ENCODE measurements around the gene SYT9.

The SYT9 gene

DNA sequence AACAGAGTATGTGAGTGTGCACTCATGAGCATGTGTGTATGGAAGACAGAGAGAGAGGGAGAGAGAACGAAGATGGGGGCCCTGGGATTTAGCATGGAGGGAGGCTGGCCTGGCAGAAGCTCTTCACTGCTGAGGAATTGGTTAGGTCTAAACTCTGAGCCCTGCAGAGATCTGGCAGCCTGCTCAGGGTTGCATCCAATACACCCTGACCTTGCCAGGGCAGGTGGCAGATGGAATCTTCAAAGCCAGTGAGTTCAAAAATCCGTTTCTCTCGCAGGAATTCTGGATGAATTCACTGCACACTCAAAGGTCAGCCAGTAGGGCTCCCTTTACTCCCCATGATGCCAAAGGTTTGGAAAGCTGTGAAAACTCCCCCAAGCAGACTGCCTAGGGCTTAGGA is 172.2 kb downstream of the SYT9 start:
- H3K4me3 ChIP-seq (ENCODE audit: control insufficient read depth, low read depth, low read length): no peak overlapping the region
- TF ChIP-seq, protein P1, sequence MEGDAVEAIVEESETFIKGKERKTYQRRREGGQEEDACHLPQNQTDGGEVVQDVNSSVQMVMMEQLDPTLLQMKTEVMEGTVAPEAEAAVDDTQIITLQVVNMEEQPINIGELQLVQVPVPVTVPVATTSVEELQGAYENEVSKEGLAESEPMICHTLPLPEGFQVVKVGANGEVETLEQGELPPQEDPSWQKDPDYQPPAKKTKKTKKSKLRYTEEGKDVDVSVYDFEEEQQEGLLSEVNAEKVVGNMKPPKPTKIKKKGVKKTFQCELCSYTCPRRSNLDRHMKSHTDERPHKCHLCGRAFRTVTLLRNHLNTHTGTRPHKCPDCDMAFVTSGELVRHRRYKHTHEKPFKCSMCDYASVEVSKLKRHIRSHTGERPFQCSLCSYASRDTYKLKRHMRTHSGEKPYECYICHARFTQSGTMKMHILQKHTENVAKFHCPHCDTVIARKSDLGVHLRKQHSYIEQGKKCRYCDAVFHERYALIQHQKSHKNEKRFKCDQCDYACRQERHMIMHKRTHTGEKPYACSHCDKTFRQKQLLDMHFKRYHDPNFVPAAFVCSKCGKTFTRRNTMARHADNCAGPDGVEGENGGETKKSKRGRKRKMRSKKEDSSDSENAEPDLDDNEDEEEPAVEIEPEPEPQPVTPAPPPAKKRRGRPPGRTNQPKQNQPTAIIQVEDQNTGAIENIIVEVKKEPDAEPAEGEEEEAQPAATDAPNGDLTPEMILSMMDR (conservative IDR thresholded peaks at IDR 0.05; ENCODE audit: control insufficient read depth, insufficient read depth, low read depth, low read length): no peak
- no peak for DNase-seq (ENCODE audit: low read depth)

DNA sequence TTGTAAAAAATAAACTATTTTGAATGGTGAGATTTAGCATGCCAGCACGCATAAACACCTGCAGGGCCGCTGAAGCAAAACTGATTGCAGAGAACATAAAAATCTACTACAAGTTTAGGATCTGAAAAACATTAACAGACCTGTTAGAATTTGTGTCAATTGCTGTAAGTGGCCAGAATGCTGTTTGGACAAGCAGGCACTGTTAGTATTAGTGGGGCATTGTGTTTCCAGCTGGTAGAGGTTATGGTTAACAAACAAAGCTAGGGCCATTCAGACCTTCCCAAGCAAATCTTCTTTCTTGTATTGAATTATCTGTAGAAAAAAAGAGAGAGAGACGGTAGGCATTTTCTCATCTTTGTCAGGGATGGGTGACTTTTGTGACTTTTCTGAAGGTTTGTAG is 176.0 kb downstream of the SYT9 start:
- TF ChIP-seq, protein P1 (conservative IDR thresholded peaks at IDR 0.05; ENCODE audit: control insufficient read depth, insufficient read depth, low read depth, low read length): no peak
- H3K4me3 ChIP-seq (ENCODE audit: control insufficient read depth, low read depth, low read length): no peak overlapping the region
- DNase-seq (ENCODE audit: low read depth): no peak

DNA sequence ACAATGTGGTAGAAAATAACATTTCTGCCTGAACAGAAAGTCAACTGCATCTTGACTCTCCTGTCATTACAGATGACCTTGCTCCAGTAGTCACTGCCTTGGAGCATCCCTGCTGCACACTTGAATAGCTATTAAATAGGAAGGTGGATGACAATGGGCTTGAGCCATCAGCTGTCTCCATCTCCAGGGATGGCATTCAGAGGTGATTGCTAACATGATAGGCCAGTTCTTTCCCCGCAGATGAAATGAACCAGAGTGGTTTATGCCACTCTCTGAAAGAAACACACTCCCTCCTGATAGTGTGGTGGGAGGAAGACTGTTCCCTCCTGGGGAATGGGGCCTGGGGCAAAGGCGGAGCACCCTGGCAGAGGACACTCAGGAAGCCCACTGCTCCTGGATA is 176.5 kb downstream of the SYT9 start:
- DNase-seq (ENCODE audit: low read depth): no peak
- TF ChIP-seq, protein P1 (conservative IDR thresholded peaks at IDR 0.05; ENCODE audit: control insufficient read depth, insufficient read depth, low read depth, low read length): no peak
- H3K4me3 ChIP-seq (ENCODE audit: control insufficient read depth, low read depth, low read length): no peak overlapping the region

DNA sequence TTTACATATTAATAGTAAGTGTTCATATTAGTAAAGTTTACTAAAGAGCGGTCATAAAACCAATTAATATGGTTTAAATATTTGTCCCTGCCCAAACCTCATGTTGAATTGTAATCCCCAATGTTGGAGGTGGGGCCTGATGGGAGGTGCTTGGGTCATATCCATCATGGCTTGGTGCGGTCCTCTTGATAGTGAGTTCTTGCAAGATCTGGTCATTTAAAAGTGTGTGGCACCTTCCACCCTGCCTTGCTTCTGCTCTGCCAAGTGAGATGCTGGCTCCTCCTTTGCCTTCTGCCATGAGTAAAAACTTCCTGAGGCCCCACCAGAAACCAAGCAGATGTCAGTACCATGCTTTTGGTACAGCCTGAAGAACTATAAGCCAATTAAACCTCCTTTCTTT is 178.8 kb downstream of the SYT9 start:
- H3K4me3 ChIP-seq (ENCODE audit: control insufficient read depth, low read depth, low read length): no peak overlapping the region
- TF ChIP-seq, protein P1 (conservative IDR thresholded peaks at IDR 0.05; ENCODE audit: control insufficient read depth, insufficient read depth, low read depth, low read length): no peak
- DNase-seq (ENCODE audit: low read depth): no peak

DNA sequence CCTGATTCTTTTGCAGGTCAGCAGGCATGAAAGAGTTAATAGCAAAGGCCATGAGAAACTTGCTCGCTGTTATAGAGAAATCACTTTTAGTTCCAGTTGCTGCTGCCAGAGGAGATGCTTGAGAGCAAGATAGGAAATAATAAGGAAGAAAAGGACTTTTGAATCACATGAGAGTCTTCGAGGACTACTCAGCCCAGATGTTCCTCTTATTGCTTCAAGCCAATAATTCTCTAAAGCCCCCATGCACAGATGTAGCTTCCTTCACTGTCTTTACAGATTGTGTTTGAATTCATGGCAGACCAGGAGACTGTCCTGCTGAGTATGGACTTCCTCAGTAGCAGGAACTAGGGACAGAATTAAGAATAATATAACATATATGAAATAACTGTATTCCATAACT is 183.5 kb downstream of the SYT9 start:
- TF ChIP-seq, protein P1 (conservative IDR thresholded peaks at IDR 0.05; ENCODE audit: control insufficient read depth, insufficient read depth, low read depth, low read length): no peak
- no peak for DNase-seq (ENCODE audit: low read depth)
- H3K4me3 ChIP-seq (ENCODE audit: control insufficient read depth, low read depth, low read length): no peak overlapping the region

DNA sequence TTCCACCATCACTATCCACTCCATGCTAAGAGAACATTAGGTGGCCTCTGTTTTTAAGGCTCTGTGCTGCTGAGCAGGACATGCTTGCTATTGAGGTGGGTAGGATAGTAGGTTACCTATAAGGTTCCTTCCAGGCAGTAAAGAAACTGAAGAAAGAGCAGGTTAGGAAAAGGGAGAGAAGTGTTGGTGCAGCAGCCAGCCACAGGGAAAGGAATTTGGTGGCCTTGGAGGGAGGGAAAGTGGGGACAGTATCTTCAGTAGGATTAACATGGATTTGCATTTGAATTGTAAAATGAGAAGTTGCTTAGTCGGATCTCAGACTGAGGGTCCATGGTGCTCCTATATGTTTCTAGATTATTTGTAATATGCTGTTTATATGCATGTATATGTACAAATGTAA is 184.4 kb downstream of the SYT9 start:
- no peak overlapping the region for H3K4me3 ChIP-seq (ENCODE audit: control insufficient read depth, low read depth, low read length)
- TF ChIP-seq, protein P1 (conservative IDR thresholded peaks at IDR 0.05; ENCODE audit: control insufficient read depth, insufficient read depth, low read depth, low read length): no peak
- no peak for DNase-seq (ENCODE audit: low read depth)

DNA sequence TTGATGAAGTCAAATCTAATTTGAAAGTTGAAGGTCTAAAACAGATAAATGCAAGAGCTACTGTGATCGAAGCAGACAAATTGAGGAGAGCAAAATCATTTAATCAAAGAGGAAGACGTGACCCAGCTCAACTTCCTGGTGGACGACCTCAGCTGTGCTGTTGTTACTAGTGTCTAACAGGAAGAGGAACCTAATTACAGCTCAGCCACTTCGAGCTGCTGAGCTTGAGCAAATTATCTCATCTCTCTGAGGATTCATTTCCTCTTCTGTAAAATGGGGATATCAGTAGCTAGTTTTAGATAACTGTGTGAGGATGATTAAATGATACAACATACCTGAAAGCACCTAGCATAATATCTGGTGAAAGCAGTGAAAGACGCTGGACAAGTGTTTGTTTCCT is 185.0 kb downstream of the SYT9 start:
- H3K4me3 ChIP-seq (ENCODE audit: control insufficient read depth, low read depth, low read length): no peak overlapping the region
- no peak for DNase-seq (ENCODE audit: low read depth)
- TF ChIP-seq, protein P1 (conservative IDR thresholded peaks at IDR 0.05; ENCODE audit: control insufficient read depth, insufficient read depth, low read depth, low read length): no peak

All from fibroblast of mammary gland (primary cell).